ENCODE measurements around the gene ITPRIP.

The ITPRIP gene

GRCh38 chr10:104327745-104328645, 10.3 kb downstream of the ITPRIP start:
- TF ChIP-seq POU2F2 (IDR thresholded peaks at IDR 0.05; ENCODE audit: low read depth, low read length), result no peak
- no peak for TF ChIP-seq POLR2A (IDR thresholded peaks at IDR 0.05; ENCODE audit: low read depth, low read length)
- TF ChIP-seq TAF1 (IDR thresholded peaks at IDR 0.05; ENCODE audit: low read depth, low read length), result no peak
- no peak for TF ChIP-seq POLR2AphosphoS5 (IDR thresholded peaks at IDR 0.05; ENCODE audit: low read depth, low read length)
- no peak for TF ChIP-seq SPI1 (IDR thresholded peaks at IDR 0.05; ENCODE audit: low read depth, low read length)
- no peak for TF ChIP-seq PAX5 (IDR thresholded peaks at IDR 0.05; ENCODE audit: insufficient read depth, low read length, severe bottlenecking)
- DNase-seq (ENCODE audit: insufficient read length, low spot score), result no peak
- FAIRE-seq, result no peak

DNA sequence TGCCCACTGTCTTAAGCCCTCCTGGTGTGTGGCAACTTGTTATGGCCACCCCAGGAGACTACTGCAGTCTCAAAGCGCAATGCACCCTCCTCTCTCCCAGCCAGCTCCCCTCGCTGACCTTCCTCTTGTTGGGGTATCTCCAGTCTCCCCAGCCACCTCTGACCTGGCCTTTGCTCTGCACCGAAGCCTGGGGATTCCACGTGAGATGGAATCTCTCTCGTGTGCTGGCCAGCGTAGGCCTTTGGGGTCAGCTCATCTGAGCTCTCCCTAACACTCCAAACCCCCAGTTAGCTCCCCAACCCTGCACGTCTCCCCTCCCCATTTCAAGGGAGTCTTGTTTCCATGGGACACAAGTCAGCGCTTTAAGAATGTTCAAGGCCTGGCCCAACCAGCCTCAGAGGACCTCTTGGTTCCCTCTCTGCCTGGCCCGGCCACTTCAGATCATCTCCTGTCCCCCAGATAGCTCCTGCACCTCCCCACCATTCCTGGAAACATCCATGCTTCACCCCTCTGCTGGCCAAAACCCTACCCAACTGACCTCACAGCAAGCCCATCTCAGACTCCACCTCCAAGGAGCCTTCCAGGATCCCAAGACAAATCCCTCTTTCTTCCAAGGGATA, 11.2 kb downstream of the ITPRIP start:
- DNase-seq (ENCODE audit: insufficient read length, low spot score), result no peak
- TF ChIP-seq POLR2A (IDR thresholded peaks at IDR 0.05; ENCODE audit: low read depth, low read length) (no peak), PAX5 (IDR thresholded peaks at IDR 0.05; ENCODE audit: insufficient read depth, low read length, severe bottlenecking) (no peak), POLR2AphosphoS5 (IDR thresholded peaks at IDR 0.05; ENCODE audit: low read depth, low read length) (no peak), POU2F2 (IDR thresholded peaks at IDR 0.05; ENCODE audit: low read depth, low read length) (no peak), SPI1 (IDR thresholded peaks at IDR 0.05; ENCODE audit: low read depth, low read length) (no peak), TAF1 (IDR thresholded peaks at IDR 0.05; ENCODE audit: low read depth, low read length) (no peak)
- FAIRE-seq, result no peak

DNA sequence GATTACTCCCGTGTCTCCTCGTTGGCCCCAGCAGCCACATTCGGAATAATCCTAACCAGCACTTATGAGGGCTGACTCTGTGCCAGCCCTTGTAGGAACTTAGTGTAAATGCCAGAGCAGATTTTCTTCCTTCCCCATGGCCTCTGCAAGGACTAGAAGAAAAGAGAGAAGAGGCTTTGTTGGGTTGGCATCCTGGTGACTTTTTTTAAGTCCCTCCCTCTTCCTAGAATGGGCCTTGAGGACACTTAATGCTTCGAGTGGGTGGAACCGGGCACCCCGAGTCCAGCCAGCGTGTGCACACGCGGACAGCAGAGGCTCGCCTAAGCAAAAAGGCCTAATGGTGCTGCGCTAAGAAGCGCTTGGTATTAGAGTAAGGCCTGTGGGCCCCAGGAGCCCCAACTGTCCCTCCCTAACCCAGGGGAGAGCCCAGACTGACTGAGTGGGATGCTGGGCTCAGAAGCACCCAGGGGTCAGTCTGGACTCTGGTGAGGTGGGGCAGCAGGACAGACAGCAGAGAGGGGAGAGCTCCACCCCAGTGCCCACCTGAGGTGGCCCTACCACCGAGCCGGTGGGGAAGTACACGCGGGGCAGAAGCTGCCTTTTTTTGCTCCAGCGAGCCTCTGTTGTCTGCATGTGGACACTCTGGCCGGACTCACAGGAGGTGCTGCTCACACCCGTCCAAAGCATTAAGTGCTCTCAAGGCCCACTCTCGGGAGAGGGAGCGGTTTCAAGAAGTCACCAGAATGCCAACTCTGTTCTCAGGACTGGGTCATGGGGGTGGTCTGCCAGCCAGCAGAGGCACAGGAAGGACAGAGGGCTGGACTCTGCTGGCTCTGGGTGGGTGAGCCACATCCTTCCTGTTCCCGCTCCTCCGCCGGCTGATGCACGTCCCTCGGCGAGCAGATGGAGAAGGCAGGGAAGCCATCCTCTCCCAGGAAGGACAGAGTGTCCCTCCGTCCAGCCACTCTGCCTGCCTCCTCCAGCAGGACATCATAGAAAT, 12.5 kb downstream of the ITPRIP start:
- no peak for DNase-seq (ENCODE audit: insufficient read length, low spot score)
- TF ChIP-seq POLR2AphosphoS5 (IDR thresholded peaks at IDR 0.05; ENCODE audit: low read depth, low read length), result no peak

DNA sequence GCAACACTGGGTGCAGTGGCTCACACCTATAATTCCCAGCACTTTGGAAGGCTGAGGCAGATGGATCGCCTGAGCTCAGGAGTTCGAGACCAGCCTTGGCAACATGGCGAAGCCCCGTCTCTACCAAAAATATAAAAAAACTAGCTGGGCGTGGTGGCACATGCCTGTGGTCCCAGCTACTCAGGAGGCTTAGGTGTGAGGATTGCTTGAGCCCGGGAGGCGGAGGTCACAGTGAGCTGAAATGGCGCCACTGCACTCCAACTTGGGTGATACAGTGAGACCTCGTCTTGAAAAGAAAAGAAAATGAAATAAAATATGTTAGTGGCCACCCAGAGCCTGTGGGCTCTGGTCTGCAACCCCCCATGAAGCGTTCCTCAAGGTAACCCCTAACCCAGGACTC, 13.3 kb downstream of the ITPRIP start:
- DNase-seq (ENCODE audit: insufficient read length, low spot score) (no peak), FAIRE-seq (no peak)
- no peak for TF ChIP-seq SPI1 (IDR thresholded peaks at IDR 0.05; ENCODE audit: low read depth, low read length)

More for the DNA sequence above, 12.5 kb downstream of the ITPRIP start:
- FAIRE-seq, result no peak

- TF ChIP-seq POLR2AphosphoS5 (IDR thresholded peaks at IDR 0.05; ENCODE audit: low read depth, low read length) (no peak), POLR2A (IDR thresholded peaks at IDR 0.05; ENCODE audit: low read depth, low read length) (no peak), SPI1 (IDR thresholded peaks at IDR 0.05; ENCODE audit: low read depth, low read length) (peak; percentile 67), TAF1 (IDR thresholded peaks at IDR 0.05; ENCODE audit: low read depth, low read length) (no peak)
- peak; percentile 45 for FAIRE-seq
Measured at GRCh38 chr10:104324221-104324686, 14.0 kb downstream of the ITPRIP start.

GRCh38 chr10:104323760-104324201, 14.5 kb downstream of the ITPRIP start:
- DNase-seq (ENCODE audit: insufficient read length, low spot score) (no peak), FAIRE-seq (peak; percentile 48)
- TF ChIP-seq POLR2A (IDR thresholded peaks at IDR 0.05; ENCODE audit: low read depth, low read length), result no peak
- no peak for TF ChIP-seq SPI1 (IDR thresholded peaks at IDR 0.05; ENCODE audit: low read depth, low read length)
- TF ChIP-seq PAX5 (IDR thresholded peaks at IDR 0.05; ENCODE audit: insufficient read depth, low read length, severe bottlenecking), result no peak
- TF ChIP-seq POLR2AphosphoS5 (IDR thresholded peaks at IDR 0.05; ENCODE audit: low read depth, low read length), result no peak
- TF ChIP-seq TAF1 (IDR thresholded peaks at IDR 0.05; ENCODE audit: low read depth, low read length), result no peak
- TF ChIP-seq POU2F2 (IDR thresholded peaks at IDR 0.05; ENCODE audit: low read depth, low read length), result no peak

More at GRCh38 chr10:104324221-104324686, 14.0 kb downstream of the ITPRIP start:
- no peak for DNase-seq (ENCODE audit: insufficient read length, low spot score)

DNA sequence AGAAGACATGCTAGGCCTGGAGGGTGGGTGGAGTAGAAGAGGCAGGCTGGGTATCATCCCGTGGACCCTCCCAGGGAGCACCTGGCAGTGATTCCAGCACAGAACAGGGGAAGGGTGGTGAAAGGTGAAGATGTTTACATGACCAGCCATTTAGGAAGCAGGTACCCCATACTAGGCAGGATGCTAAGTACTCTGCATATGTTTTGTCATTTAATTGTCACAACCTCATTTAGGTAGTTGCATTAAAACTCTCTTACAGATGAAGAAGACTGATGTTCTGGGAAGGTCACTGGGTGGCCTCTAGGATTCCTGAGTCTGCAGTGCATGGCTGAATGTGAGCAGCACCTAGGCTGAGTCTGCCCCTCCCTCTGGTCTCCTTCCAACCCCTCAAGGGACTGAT, 15.2 kb downstream of the ITPRIP start:
- no peak for TF ChIP-seq POU2F2 (IDR thresholded peaks at IDR 0.05; ENCODE audit: low read depth, low read length)
- TF ChIP-seq SPI1 (IDR thresholded peaks at IDR 0.05; ENCODE audit: low read depth, low read length), result no peak
- TF ChIP-seq POLR2AphosphoS5 (IDR thresholded peaks at IDR 0.05; ENCODE audit: low read depth, low read length), result no peak
- TF ChIP-seq PAX5 (IDR thresholded peaks at IDR 0.05; ENCODE audit: insufficient read depth, low read length, severe bottlenecking), result no peak
- no peak for TF ChIP-seq POLR2A (IDR thresholded peaks at IDR 0.05; ENCODE audit: low read depth, low read length)
- no peak for TF ChIP-seq TAF1 (IDR thresholded peaks at IDR 0.05; ENCODE audit: low read depth, low read length)
- DNase-seq (ENCODE audit: insufficient read length, low spot score) (no peak), FAIRE-seq (peak; percentile 38)

- no peak for FAIRE-seq
Measured at GRCh38 chr10:104322416-104322782, 15.9 kb downstream of the ITPRIP start.

More at GRCh38 chr10:104322416-104322782, 15.9 kb downstream of the ITPRIP start:
- TF ChIP-seq POU2F2 (IDR thresholded peaks at IDR 0.05; ENCODE audit: low read depth, low read length), result no peak
- no peak for TF ChIP-seq POLR2A (IDR thresholded peaks at IDR 0.05; ENCODE audit: low read depth, low read length)
- no peak for TF ChIP-seq POLR2AphosphoS5 (IDR thresholded peaks at IDR 0.05; ENCODE audit: low read depth, low read length)
- no peak for TF ChIP-seq TAF1 (IDR thresholded peaks at IDR 0.05; ENCODE audit: low read depth, low read length)
- TF ChIP-seq SPI1 (IDR thresholded peaks at IDR 0.05; ENCODE audit: low read depth, low read length), result no peak
- no peak for TF ChIP-seq PAX5 (IDR thresholded peaks at IDR 0.05; ENCODE audit: insufficient read depth, low read length, severe bottlenecking)
- no peak for DNase-seq (ENCODE audit: insufficient read length, low spot score)

Data from GM12891 (cell line).